RWPE2 (cell line): ENCODE data around the gene MESD.

ENCODE experiments used
- ATAC-seq: fragments of 200-7000 bp; cut with Tn5 transposase; 3 replicates; pipeline ENCODE4 v1.9.1; 2021; ENCODE audit warnings: low read depth
- DNase-seq: peaks from one replicate; pipeline ENCODE4 v3.0.0-alpha.2; 2020; ENCODE audit warnings: low spot score
- H3K27ac ChIP-seq: fragments of 450-650 bp; 2 replicates; pipeline ENCODE4 v1.5.1; 2017; ENCODE audit warnings: mild to moderate bottlenecking; ENCODE audit not compliant: poor library complexity, severe bottlenecking
- H3K27me3 ChIP-seq: fragments of 250-450 bp; sonication (Bioruptor Pico); 2 replicates; pipeline ENCODE4 v1.5.1; 2021; ENCODE audit warnings: mild to moderate bottlenecking, moderate library complexity; ENCODE audit not compliant: insufficient read depth, poor library complexity, severe bottlenecking
- H3K36me3 ChIP-seq: fragments of 250-450 bp; sonication (Bioruptor Pico); 2 replicates; pipeline ENCODE4 v1.5.1; 2020; ENCODE audit warnings: low read depth, mild to moderate bottlenecking, moderate library complexity
- H3K4me1 ChIP-seq: fragments of 250-450 bp; sonication (Bioruptor Pico); 2 replicates; pipeline ENCODE4 v1.5.1; 2021; ENCODE audit warnings: mild to moderate bottlenecking, moderate library complexity; ENCODE audit not compliant: insufficient read depth, poor library complexity, severe bottlenecking
- H3K4me3 ChIP-seq: fragments of 250-450 bp; sonication (Bioruptor Pico); 2 replicates; pipeline ENCODE4 v1.5.1; 2021; ENCODE audit warnings: mild to moderate bottlenecking, moderate library complexity; ENCODE audit not compliant: severe bottlenecking
- H3K9me3 ChIP-seq: fragments of 250-450 bp; sonication (Bioruptor Pico); 2 replicates; pipeline ENCODE4 v1.5.1; 2021; ENCODE audit warnings: mild to moderate bottlenecking, moderate library complexity; ENCODE audit not compliant: severe bottlenecking
- TF ChIP-seq, protein P1 (sequence below): fragments of 450-650 bp; IDR thresholded peaks from one replicate; pipeline ENCODE4 v1.5.1; 2017; ENCODE audit warnings: mild to moderate bottlenecking, moderate library complexity; ENCODE audit not compliant: poor library complexity, severe bottlenecking

MESD gene

DNA sequence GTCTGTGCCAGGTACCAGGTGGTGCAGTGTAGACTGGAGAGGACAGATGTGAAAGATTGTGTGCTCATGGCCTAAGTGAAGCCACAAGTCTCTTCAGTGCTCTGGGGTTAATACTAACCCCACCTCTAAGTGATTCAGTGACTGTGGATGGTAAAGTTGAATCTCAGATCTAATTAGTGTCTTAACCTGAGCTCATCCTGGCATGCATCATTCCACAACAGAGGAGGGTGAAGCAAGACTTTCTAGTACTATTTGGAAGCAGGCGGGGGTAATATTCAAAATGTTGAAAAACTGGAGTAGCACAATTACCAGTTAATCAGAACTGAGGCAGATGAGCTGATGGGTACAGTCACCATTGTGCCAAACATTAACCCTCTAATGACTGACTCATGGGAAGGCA is 2.8 kb upstream of the MESD start:
- Histone ChIP-seq H3K27me3 (no peaks in the 10 kb centered on the region), H3K36me3 (peaks cover 5% of the 10 kb centered on the region), H3K4me1 (peaks cover 14% of the 10 kb centered on the region), H3K27ac (no peak overlapping the region), H3K4me3 (no peak overlapping the region), H3K9me3 (no peaks in the 10 kb centered on the region)
- DNase-seq (no peak), ATAC-seq (no peak)
- TF ChIP-seq, protein P1, sequence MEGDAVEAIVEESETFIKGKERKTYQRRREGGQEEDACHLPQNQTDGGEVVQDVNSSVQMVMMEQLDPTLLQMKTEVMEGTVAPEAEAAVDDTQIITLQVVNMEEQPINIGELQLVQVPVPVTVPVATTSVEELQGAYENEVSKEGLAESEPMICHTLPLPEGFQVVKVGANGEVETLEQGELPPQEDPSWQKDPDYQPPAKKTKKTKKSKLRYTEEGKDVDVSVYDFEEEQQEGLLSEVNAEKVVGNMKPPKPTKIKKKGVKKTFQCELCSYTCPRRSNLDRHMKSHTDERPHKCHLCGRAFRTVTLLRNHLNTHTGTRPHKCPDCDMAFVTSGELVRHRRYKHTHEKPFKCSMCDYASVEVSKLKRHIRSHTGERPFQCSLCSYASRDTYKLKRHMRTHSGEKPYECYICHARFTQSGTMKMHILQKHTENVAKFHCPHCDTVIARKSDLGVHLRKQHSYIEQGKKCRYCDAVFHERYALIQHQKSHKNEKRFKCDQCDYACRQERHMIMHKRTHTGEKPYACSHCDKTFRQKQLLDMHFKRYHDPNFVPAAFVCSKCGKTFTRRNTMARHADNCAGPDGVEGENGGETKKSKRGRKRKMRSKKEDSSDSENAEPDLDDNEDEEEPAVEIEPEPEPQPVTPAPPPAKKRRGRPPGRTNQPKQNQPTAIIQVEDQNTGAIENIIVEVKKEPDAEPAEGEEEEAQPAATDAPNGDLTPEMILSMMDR = no peak

GRCh38 chr15:80992006-80992405 is 2.4 kb upstream of the MESD start:
- ATAC-seq = no peak
- Histone ChIP-seq H3K4me3 (no peak overlapping the region), H3K36me3 (peaks cover 5% of the 10 kb centered on the region), H3K27ac (no peak overlapping the region), H3K4me1 (peaks cover 16% of the 10 kb centered on the region), H3K9me3 (no peaks in the 10 kb centered on the region), H3K27me3 (no peaks in the 10 kb centered on the region)
- TF ChIP-seq, protein P1 = no peak
- no peak for DNase-seq

DNA sequence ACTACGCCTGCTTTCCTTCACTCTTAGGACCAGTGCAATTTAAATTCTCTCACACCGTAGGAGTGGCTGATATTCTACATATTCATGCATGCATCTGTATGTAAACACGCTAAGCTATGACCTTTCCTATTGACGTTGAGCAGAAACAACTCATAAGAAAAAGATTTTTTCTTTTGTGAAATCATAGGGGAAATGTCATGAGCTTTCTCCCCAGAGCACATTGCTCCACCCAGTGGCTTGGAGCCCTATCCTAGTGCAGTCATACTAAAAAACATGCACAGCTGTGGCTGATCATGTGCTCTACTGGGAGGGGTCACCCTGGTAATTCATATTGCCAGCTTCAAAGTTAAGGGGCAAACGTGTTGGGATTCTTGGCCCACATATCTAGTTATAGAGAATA is 1.8 kb upstream of the MESD start:
- H3K4me3 ChIP-seq = no peak overlapping the region
- no peaks in the 10 kb centered on the region for H3K27me3 ChIP-seq
- peaks cover 11% of the 10 kb centered on the region for H3K36me3 ChIP-seq
- ATAC-seq (no peak), DNase-seq (no peak)
- TF ChIP-seq, protein P1 = peak; percentile 41
- no peak overlapping the region for H3K27ac ChIP-seq
- H3K4me1 ChIP-seq = peaks cover 17% of the 10 kb centered on the region
- no peaks in the 10 kb centered on the region for H3K9me3 ChIP-seq

DNA sequence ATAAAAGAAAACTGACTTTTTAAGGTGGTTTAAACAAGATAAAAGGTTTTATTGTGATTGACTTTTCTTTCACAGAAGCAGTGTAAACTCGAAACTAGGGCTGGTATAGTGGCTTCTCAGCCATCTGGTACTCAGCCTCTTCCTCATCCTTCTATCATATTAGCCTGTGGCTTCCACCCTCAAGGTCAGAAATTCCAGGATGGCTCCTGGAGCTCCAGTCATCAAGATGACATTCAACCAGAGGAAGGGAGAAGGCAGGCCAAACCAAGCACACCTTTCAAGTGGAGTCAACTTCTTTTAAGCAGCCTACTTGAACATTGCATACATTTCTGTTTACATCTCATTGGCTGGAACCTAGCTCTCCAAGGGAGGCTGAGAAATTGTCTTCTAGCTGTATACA is 1.3 kb upstream of the MESD start:
- TF ChIP-seq, protein P1 = no peak
- H3K27ac ChIP-seq = peak overlapping the region; percentile 50
- no peak overlapping the region for H3K4me3 ChIP-seq
- no peaks in the 10 kb centered on the region for H3K27me3 ChIP-seq
- H3K9me3 ChIP-seq = no peaks in the 10 kb centered on the region
- peaks cover 17% of the 10 kb centered on the region for H3K4me1 ChIP-seq
- no peak for DNase-seq
- ATAC-seq = no peak
- H3K36me3 ChIP-seq = peaks cover 16% of the 10 kb centered on the region

DNA sequence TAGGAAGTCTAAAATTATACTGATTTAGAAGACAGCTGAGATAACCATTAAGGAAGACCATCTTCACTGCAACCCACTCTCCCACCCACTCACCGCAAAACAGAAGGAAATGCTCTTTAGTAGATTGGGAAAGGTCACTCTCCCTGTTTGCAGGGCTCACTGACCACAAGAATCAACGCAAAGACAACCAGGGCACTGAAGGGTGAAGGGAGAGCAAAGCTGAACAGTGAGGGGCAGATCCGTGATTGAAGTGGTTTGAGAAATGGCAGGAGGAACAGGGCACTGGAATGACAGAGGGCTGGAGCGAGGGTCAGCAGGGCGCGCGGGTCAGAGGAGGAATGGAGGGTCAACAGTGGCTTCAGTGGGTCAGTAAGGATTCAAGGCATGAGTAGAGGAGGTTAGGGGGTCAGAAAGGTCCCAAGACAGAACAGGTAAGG is 520 bp downstream of the MESD start:
- H3K9me3 ChIP-seq = no peaks in the 10 kb centered on the region
- peak overlapping the region; percentile 50 for H3K27ac ChIP-seq
- no peaks in the 10 kb centered on the region for H3K27me3 ChIP-seq
- TF ChIP-seq, protein P1 = no peak
- peak overlapping the region; percentile 98 for H3K4me3 ChIP-seq
- ATAC-seq (peak; percentile 9), DNase-seq (no peak)
- H3K4me1 ChIP-seq = peaks cover 22% of the 10 kb centered on the region
- H3K36me3 ChIP-seq = peaks cover 23% of the 10 kb centered on the region
